Measurements from ENCODE around the gene MRC2. TPM values are rescaled to one million over a fixed set of nuclear protein-coding genes. Genes with fewer than 3 reads are reported as not detected.
"Not testable (repeated sequence)": the region's sequence is repeated elsewhere in the genome, so short reads cannot be mapped to it uniquely, and the experiment has no call there.

MRC2 gene
- total and polyA plus RNA-seq, 2 of the 13 experiments (the other 11 are each of a cell fraction or from before 2014, with no cell fraction given): not detected

- TF ChIP-seq ZNF770 (CRISPR knock-in tag; IDR thresholded peaks at IDR 0.05) (no peak), CBX1 (IDR thresholded peaks at IDR 0.05; ENCODE audit: low read depth) (no peak), ZNF234 (CRISPR knock-in tag; conservative IDR thresholded peaks at IDR 0.05) (no peak), ZNF513 (CRISPR knock-in tag; conservative IDR thresholded peaks at IDR 0.05) (no peak)
These were observed 15.7 kb upstream of the MRC2 start (continued) for GRCh38 chr17:62611728-62612127.

- in situ Hi-C loops (cut with HindIII; ENCODE audit: extremely low pct_ligation_motif_present, low pct_unique_long_range_greater_than_20kb); FAIRE-seq; ATAC-seq; H3K27me3 ChIP-seq (ENCODE audit: control insufficient read depth in 1 of 2, insufficient read depth in 2 of 2, low read length in 2 of 2); H3K27ac ChIP-seq (ENCODE audit: extremely low read length, insufficient read depth, low read length); CTCF ChIA-PET (ENCODE audit: low intra/inter-chr PET ratio, low total read pairs); intact Hi-C loops (cut with micrococcal nuclease; ENCODE audit: unreplicated experiment); BruUV-seq (replicated peaks); DNase-seq (ENCODE audit: low spot score); H4K20me1 ChIP-seq (ENCODE audit: insufficient read depth, low read length); H3K9me3 ChIP-seq (ENCODE audit: low read length); H3K4me2 ChIP-seq (ENCODE audit: low read depth, low read length); POLR2A ChIA-PET; H3K4me3 ChIP-seq (replicated peaks in 1 of 3; ENCODE audit: insufficient read depth in 1 of 3, low read depth in 2 of 3, low read length in 3 of 3); H2AFZ ChIP-seq (ENCODE audit: low read length); H3K9ac ChIP-seq (ENCODE audit: insufficient read depth, low read depth, low read length); H3K79me2 ChIP-seq (ENCODE audit: insufficient read depth, low read length): not testable (repeated sequence)
- WGBS (ENCODE audit: low lambda C conversion rate): 98% methylated on average over 11 of the region's 12 CpGs
- Histone ChIP-seq H3K36me3 (replicated peaks in 1 of 2; ENCODE audit: control insufficient read depth in 1 of 2, insufficient read depth in 2 of 2, low read length in 2 of 2) (peaks cover 35 to 62% of the 10 kb centered on the region in 2 experiments), H3K4me1 (ENCODE audit: insufficient read depth, low read length) (peaks cover 13% of the 10 kb centered on the region)
These were observed 15.2 kb upstream of the MRC2 start for GRCh38 chr17:62612289-62612688.

GRCh38 chr17:62613095-62613494, 14.4 kb upstream of the MRC2 start:
- ATAC-seq; H3K27ac ChIP-seq (ENCODE audit: extremely low read length, insufficient read depth, low read length); H3K4me2 ChIP-seq (ENCODE audit: low read depth, low read length); H3K79me2 ChIP-seq (ENCODE audit: insufficient read depth, low read length); H4K20me1 ChIP-seq (ENCODE audit: insufficient read depth, low read length); in situ Hi-C loops (cut with HindIII; ENCODE audit: extremely low pct_ligation_motif_present, low pct_unique_long_range_greater_than_20kb); H3K27me3 ChIP-seq (ENCODE audit: control insufficient read depth in 1 of 2, insufficient read depth in 2 of 2, low read length in 2 of 2); POLR2A ChIA-PET; BruUV-seq (replicated peaks); H3K9ac ChIP-seq (ENCODE audit: insufficient read depth, low read depth, low read length); H2AFZ ChIP-seq (ENCODE audit: low read length); H3K4me3 ChIP-seq (replicated peaks in 1 of 3; ENCODE audit: insufficient read depth in 1 of 3, low read depth in 2 of 3, low read length in 3 of 3); intact Hi-C loops (cut with micrococcal nuclease; ENCODE audit: unreplicated experiment); CTCF ChIA-PET (ENCODE audit: low intra/inter-chr PET ratio, low total read pairs); DNase-seq (ENCODE audit: low spot score); FAIRE-seq; H3K9me3 ChIP-seq (ENCODE audit: low read length): not testable (repeated sequence)
- WGBS (ENCODE audit: low lambda C conversion rate): 98% methylated on average over 4 of the region's 4 CpGs
- Histone ChIP-seq H3K36me3 (replicated peaks in 1 of 2; ENCODE audit: control insufficient read depth in 1 of 2, insufficient read depth in 2 of 2, low read length in 2 of 2) (peaks cover 28 to 54% of the 10 kb centered on the region in 2 experiments), H3K4me1 (ENCODE audit: insufficient read depth, low read length) (peaks cover 21% of the 10 kb centered on the region)

Measured in HepG2 (cell line).